ENCODE measurements around the gene FBXO47.

The FBXO47 gene

DNA sequence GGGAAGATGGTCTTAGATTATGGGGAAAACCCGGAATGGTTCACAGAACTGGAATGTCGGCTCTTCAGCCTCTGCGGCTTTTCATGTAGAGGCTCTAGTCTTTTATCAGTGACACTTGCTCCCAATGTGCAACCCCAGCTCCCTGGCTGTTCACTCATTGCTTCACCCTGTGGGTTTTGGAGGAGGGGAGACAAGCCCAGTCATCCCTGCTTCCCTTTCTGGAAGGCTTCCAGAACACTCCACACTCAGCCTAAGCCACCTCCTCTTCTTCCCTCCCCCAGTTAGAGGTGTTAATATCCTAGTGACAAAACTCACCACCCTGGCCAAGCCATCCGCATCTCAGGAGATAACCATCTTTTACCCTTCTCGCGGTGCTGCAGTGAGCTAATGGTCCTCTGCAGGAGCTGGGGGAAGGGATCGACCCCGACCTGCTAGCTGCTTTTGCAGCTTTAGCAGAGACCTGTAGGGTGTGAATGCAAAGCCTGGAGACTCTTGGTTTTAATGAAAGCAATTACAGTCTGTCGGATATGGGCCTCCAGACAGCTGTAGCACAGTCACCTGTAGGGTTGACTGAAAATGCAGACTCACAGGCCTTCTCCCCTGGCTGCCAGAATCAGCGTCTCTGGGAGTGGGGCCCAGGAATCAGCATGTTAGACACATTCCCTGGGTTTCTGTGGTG lies 66.1 kb downstream of the FBXO47 start:
- peak; percentile 93 to 95 (median 95) for DNase-seq

GRCh38 chr17:38899421-38899820 lies 67.8 kb downstream of the FBXO47 start:
- DNase-seq = peak in 1 of 3 donors; percentile 31

GRCh38 chr17:38898812-38899348 lies 68.3 kb downstream of the FBXO47 start:
- DNase-seq = peak; percentile 75 to 87 (median 79)

GRCh38 chr17:38898291-38898679 lies 68.9 kb downstream of the FBXO47 start:
- DNase-seq = no peak

DNA sequence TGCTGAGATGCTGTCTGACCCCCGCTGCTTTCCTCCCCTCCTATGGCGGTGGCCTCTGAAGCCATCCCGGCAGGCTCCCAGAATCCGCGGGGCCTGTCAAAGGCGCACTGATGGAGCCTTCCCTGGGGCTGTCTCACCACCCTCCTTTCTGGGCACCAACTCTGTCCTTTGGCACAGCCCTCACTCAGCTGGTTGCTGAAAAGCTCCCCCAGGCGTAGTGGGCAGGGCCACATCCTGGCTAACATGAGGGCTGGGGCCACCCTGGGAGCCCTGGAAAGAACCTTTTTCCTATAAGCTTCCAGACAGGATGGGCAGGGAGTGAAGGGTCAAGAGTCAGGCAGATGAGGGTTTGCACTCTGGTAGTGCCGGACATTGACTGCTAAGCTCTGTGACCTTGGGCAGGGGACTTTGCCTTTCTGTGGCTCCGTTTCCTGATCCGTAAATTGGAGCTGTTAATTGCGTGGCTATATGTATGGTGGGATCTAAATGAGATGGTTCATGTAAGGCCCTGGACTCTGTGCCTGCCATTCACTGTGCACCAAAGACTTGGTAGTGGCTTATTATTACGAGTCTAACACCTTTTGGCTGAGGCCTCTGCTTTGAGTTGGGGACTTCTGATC lies 69.4 kb downstream of the FBXO47 start:
- no peak for DNase-seq

DNA sequence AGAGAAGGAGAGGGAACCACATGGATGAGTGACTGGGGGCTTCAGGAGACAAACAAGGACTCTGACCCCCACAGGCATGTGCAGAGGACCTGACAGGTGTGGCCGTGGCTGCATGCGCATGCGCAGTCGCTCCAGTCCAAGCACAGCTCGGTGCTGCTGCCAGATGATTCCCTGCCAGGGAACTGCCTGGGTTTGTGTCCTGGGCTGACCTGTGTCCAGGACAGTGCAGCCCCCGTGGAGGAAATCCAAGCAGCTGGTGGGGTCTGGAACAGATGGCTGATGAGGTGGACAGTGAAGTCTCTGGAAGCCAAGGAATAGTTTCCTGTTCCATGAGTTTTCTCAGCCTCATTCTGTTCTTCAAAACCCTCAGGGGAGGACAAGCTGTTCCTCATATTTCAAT lies 70.0 kb downstream of the FBXO47 start:
- DNase-seq = no peak

- no peak for DNase-seq
Measured at GRCh38 chr17:38896346-38896954, 70.8 kb downstream of the FBXO47 start.

DNA sequence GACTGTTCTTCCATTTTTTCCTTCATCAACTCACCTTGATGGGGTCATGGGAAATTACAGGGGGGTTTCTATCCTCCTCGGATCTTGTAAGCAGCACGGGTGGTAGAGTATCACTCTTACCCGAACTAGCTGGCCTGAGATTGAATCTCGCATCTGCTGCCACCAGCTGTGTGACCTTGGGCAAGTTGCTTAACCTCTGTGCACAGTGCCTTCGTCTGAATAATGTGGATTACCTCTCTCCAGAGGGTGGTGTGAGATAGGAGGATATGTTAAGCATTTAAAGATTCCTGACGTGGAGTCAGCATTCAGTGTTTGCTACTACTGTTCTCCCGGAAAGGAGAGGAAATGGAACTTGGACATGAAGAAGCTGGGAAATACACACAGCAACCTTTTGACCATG lies 72.9 kb downstream of the FBXO47 start:
- no peak for DNase-seq

- peak; percentile 76 to 81 (median 77) for DNase-seq
Measured at GRCh38 chr17:38893607-38894006, 73.6 kb downstream of the FBXO47 start.

GRCh38 chr17:38893113-38893512 lies 74.1 kb downstream of the FBXO47 start:
- DNase-seq = no peak

GRCh38 chr17:38892620-38893019 lies 74.6 kb downstream of the FBXO47 start:
- no peak for DNase-seq

- DNase-seq = no peak
Measured at GRCh38 chr17:38892083-38892482, 75.1 kb downstream of the FBXO47 start.

DNA sequence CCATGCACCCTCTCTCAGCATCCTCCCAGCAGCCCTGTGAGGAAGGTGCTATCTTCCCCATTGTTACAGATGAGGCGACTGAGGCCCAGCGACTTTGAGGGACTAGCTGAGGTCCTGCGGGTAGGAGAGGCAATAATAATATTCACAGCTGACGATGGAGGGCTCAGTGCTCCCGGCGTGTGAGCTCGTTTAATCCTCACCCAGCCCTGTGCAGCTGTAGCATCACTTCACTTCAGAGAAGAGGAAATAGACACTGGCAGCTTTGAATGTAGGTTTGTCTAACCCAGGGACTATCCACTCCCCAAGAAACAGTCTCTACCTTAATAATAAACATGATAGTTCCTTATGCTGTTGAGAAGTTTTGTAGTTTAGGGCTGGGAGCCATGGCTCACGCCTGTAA lies 75.8 kb downstream of the FBXO47 start:
- no peak for DNase-seq

GRCh38 chr17:38890410-38890746 lies 76.8 kb downstream of the FBXO47 start:
- no peak for DNase-seq

DNA sequence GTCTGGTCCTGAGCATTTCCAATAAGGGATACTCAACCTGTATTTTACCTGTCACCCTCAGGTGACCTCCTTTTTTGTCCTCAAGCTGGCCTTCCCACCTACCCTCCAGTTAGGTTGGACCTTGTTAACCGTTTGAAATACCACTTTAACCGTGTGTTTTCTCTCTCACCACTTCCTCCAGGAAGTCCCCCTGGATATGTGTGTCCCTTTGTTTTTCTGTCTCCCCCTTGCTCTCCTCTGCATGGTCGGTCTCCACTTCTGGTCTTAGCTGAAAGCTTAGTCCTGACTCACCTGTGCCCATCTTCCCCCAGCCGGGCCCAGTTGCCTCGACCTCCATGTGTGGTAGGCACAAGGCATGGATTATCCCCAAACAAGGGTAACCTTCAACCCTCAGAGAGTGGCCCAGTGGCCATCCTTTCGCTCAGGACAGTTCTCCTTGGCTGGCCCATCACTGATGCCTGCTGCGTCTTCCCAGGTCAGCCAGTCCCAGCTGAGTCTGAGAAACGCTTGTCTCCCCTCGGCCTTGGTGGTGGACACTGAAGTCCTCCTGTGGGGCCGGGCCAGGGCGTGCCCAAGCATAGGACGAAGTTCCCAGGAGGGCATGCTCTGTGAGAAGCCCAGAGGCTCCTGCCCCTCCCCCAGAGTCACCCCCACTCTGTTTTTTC lies 77.3 kb downstream of the FBXO47 start:
- no peak for DNase-seq

GRCh38 chr17:38888842-38889241 lies 78.4 kb downstream of the FBXO47 start:
- no peak for DNase-seq

DNA sequence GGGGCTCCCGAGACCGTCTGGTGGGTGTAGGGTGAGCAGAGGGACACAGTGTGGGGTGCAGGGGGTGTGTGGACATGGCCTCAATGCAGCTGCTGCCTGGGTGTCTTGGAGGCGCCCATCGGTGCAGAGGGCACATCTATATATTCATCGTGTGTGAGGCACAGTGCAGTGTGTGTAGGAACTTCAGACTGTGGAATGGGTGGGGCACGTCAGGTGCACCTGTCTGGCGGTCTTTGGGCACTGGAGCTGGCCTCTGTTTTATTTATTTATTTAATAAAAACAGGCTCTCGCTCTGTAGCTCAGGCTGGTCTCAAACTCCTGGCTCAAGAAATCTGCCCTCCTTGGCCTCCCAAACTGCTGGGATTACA lies 80.6 kb downstream of the FBXO47 start:
- DNase-seq = no peak

Data from suppressor macrophage treated with lipopolysaccharide for 1 hour (primary cell).